HTR-8/SVneo (cell line): ENCODE measurements around the gene MEN1.

Source experiments
- DNase-seq: peaks from one replicate; pipeline ENCODE4 v3.0.0; 2011; ENCODE audit warnings: low spot score, mixed read lengths; ENCODE audit not compliant: insufficient read length
- FAIRE-seq: peaks from 2 replicates; lab custom pipeline; 2011; peaks lifted over from hg19 to GRCh38; lab: Jason Lieb, UNC

MEN1 gene

DNA sequence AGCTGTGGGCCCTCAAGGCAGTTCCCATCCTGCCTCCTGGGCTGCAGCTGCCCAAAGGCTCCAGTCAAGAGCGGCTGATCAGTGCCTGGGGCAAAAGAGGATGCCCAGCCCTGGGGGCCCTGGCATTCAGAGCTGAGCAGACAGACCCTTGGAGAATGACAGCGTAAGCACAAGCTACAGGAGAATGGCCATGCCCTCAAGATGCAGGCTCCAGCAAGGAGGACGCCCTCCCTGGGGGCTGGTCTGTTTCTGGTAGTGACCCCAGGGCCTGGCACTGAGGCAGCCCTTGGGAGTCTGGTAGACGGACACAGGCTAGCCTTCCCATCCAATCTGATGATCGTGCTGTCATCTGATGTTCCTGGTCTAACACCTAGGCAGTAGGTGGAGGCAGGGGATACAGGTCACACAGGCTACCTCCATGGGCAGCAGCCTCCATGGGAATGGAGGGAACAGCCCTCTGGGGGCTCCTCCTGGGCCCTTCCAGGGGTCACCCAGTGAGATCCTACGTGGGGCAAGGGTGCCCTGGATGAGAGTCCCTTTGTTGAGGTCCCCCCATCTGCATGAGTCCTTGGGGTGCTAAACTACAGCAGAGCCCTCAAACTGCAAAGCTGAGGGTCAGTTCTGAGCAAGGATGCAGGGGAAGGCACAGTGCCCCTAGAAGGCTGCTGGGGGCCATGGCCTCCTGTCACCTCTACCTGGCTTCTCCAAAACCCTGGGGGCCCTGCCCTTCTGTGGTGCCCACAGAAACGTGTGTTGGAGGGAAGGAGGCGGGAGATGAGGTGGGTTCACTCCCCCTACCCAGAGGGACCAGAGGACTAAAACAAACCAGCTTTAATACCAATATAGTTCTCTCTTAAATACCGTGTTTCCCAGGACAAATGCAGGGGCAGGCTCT is 21.8 kb downstream of the MEN1 start:
- FAIRE-seq, result no peak
- DNase-seq, result no peak

- FAIRE-seq (no peak), DNase-seq (peak; percentile 45)
Observed at GRCh38 chr11:64787526-64788320, 22.6 kb downstream of the MEN1 start.

- no peak for DNase-seq
- no peak for FAIRE-seq
Observed at GRCh38 chr11:64786308-64786707, 24.0 kb downstream of the MEN1 start.

GRCh38 chr11:64784813-64785581 is 25.4 kb downstream of the MEN1 start:
- DNase-seq, result no peak
- FAIRE-seq, result no peak

- FAIRE-seq, result peak; percentile 92
- DNase-seq, result peak; percentile 98
Observed at GRCh38 chr11:64778473-64779298, 31.7 kb downstream of the MEN1 start, which contains the start of gene SF1. Gene SF1 (minus strand): TSS chr11:64778542. CDS start chr11:64778392, 150 bp downstream.

DNA sequence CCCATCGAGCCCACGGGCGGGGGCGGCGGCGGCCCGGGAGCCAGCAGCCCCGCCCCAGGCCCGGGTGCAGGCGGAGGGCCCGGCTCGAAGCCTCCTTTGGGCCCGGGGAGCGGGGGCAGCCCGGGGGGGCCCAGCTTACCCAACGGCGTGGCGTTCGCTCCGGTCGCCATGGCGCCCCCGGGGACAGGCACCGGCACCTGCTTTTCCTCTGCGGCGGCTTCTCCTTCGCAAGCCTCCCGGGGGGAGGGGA is 32.2 kb downstream of the MEN1 start:
- FAIRE-seq (no peak), DNase-seq (no peak)

DNA sequence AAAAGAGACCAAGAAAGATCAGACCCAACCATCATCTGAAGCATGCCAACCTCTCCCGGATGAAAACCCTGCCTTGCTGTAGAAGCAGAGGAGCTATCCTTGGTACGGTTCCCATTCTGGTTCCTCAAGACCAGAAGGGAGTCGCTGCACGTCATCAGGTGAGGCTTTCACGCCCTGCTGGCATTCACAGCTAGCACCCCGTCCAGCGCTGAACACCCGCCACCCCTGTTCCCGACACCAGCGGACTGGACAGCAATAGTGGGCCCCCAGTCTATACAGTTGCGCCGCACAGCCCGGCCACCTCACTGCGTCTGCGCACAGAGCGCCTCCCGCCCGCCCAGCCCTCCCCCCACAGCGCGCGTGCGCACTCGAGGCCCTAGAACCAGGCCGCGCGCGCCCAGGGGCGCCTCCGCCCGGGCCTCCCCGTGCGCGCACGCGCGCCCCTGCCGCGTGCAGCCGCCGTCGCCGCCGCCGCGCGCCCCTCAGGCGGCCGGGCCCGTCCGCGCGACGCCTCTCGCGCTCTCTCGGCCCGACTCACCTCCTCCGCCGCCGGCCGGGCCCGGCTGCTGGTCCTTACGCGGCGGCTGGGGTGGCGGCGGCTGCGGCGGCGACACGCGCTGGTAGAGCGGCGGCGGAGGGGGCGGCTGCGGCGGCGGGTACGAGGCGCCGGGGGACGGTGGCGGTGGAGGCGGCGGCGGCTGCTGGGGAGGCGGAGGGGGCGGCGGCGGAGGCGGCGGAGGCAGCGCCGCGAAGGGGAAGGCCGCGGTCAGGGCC is 32.7 kb downstream of the MEN1 start:
- FAIRE-seq, result no peak

GRCh38 chr11:64776875-64777274 is 33.5 kb downstream of the MEN1 start:
- no peak for FAIRE-seq
- no peak for DNase-seq

More for the DNA sequence above, 32.7 kb downstream of the MEN1 start:
- DNase-seq, result peak; percentile 91

- no peak for FAIRE-seq
- DNase-seq, result no peak
Observed at GRCh38 chr11:64776425-64776824, 33.9 kb downstream of the MEN1 start.

- DNase-seq, result no peak
- FAIRE-seq, result no peak
Observed at GRCh38 chr11:64774144-64774543, 36.2 kb downstream of the MEN1 start.

GRCh38 chr11:64772303-64773018 is 37.9 kb downstream of the MEN1 start:
- FAIRE-seq, result no peak

DNA sequence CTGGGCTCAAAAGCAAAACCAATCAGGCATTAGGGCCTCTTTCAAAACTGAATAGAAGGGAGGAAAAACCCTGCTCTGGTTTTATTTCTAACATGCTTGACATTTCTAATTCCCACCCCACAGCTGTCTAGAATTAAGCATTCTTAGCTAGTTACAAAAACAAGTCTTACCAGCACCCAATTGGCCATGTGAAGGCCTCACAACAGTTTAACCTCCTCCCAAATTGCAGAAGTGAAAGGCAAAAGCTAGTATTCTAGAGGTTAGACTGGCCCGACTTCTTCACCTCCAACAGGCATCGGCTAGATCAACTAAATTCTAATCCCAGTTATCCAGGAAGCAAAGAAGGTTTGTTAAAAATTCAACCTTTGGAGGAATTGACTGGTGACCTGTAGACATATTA is 38.5 kb downstream of the MEN1 start:
- FAIRE-seq (no peak), DNase-seq (no peak)

More at GRCh38 chr11:64772303-64773018, 37.9 kb downstream of the MEN1 start:
- DNase-seq, result no peak

GRCh38 chr11:64770120-64770519 is 40.2 kb downstream of the MEN1 start:
- DNase-seq, result no peak
- no peak for FAIRE-seq

DNA sequence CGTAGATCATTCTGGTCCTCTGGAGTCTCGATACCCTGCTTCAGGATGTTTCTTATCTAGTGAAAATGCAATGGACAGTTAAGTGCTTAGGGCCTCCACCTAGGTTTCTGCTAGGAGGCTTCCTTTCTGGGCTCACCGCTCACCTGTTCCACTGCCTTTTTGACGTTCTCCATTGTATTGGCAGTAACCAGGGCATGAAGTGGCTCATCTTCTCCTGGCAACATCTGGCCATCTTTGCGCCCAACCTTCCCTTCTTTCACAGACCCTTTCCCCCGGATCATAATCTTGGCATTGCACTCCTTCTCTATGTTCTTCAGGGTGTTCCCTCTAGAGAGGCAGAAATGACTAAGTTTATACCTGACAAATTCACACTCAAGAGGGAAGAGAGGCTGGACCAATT is 41.1 kb downstream of the MEN1 start:
- DNase-seq (no peak), FAIRE-seq (no peak)

GRCh38 chr11:64768300-64768694 is 42.1 kb downstream of the MEN1 start:
- FAIRE-seq (no peak), DNase-seq (no peak)

DNA sequence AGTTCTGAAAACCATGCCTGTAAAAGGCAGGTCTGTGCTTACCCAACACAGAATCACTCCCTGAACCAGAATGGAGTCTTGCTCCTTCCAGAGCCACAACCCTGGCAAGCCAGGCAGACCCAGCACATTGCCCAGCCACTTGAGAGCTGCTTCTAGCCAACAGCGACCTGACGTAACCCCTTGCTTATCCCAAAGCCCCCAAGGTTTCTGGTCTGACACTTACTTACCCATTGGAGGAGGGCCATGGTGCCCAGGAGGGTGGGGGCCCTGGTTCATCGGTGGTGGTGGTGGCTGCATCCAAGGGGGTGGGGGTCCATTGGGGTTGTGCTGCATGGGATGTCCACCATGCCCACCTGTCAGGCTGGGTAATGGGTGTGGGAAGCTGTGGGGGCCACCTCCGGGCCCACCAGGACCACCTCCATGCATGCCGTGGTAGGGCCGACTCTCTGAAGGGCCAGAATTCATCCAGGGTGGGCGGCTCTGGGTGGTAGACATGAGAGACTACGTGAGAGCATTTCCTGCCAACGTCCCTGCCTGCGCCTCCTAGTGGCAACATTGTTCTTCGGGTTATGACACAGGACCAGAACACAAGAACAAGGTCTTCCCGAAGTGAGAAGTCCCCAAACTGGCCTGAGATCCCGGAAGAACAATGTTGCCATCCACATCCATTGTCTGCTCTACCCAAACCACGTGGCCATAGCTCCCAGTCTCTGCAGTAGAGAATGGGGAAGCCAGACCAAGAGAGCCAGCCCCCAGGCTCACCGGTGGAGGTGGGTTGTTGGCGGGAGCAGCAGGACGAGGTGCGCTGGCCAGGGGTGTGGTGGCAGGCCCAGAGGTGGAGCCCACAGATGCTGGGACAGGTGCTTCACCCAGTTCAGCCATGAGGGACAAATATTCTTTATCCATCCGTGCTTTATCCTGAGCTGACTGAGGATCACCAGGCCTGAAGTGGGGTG is 42.7 kb downstream of the MEN1 start:
- FAIRE-seq (no peak), DNase-seq (peak; percentile 48)

DNA sequence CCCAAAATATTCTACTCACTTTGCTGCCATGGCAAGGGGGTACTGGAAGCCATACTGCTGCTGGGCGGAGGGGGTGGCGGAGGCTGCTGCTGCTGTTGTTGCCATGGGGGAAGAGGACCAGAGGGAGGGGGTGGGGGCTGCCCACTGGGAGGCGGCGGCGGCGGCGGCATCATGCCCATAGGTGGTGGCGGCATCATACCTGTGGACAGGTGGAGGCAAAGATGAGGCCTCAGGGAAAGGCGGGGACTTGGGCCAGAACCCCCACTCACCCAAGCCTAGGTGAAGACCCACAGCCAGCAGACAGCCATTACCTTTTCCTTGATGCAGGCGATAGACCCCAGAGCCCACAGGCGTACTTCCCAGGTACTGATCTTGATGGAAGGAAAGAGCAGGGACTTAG is 43.5 kb downstream of the MEN1 start:
- no peak for FAIRE-seq
- no peak for DNase-seq
